Nephron progenitor cell (in vitro differentiated cells): ENCODE results near the gene BCL2L1.

Experiments used
- DNase-seq: peaks from one replicate; pipeline ENCODE4 v3.0.0; 2021
- H3K27ac Mint-ChIP-seq: 2 replicates; pipeline ENCODE4 v1.8.0; 2021; ENCODE audit warnings: mild to moderate bottlenecking, moderate library complexity, mixed read lengths
- H3K27me3 Mint-ChIP-seq: 2 replicates; pipeline ENCODE4 v1.8.0; 2021; ENCODE audit warnings: mild to moderate bottlenecking, low read depth, mixed read lengths; ENCODE audit not compliant: poor library complexity
- H3K36me3 Mint-ChIP-seq: 2 replicates; pipeline ENCODE4 v1.8.0; 2021; ENCODE audit warnings: low read depth, mixed read lengths
- H3K4me1 Mint-ChIP-seq: 2 replicates; pipeline ENCODE4 v1.8.0; 2021; ENCODE audit warnings: mixed read lengths
- H3K4me3 Mint-ChIP-seq: 2 replicates; pipeline ENCODE4 v1.8.0; 2021; ENCODE audit warnings: mild to moderate bottlenecking, moderate library complexity, mixed read lengths
- H3K9me3 Mint-ChIP-seq: 2 replicates; pipeline ENCODE4 v1.8.0; 2021; ENCODE audit warnings: mild to moderate bottlenecking, moderate library complexity, mixed read lengths
- TF ChIP-seq, protein P1 (sequence below): fragments of 200-600 bp; sonication (generic); IDR thresholded peaks from 2 replicates; pipeline ENCODE4 v1.5.0; 2021; ENCODE audit warnings: antibody characterized with exemption

The BCL2L1 gene

DNA sequence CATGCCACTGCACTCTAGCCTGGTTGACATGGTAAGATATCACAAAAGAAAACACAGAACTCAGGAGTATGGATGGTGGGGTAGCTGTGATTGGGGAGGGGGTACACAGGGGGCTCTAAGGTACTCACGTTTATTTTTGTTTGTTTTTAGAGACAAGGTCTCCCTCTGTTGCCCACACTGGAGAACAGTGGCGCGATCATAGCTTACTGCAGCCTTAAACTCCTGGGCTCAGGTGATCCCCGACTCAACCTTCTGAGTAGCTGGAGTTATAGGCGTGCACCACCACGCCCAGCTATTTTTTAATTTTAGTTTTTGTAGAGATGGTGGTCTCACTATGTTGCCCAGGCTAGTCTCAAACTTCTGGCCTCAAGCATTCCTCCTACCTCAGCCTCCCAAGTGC, 29.3 kb downstream of the BCL2L1 start:
- peaks cover 3% of the 10 kb centered on the region for H3K27me3 Mint-ChIP-seq
- peaks cover 16% of the 10 kb centered on the region for H3K36me3 Mint-ChIP-seq
- no peak overlapping the region for H3K4me3 Mint-ChIP-seq
- TF ChIP-seq, protein P1, sequence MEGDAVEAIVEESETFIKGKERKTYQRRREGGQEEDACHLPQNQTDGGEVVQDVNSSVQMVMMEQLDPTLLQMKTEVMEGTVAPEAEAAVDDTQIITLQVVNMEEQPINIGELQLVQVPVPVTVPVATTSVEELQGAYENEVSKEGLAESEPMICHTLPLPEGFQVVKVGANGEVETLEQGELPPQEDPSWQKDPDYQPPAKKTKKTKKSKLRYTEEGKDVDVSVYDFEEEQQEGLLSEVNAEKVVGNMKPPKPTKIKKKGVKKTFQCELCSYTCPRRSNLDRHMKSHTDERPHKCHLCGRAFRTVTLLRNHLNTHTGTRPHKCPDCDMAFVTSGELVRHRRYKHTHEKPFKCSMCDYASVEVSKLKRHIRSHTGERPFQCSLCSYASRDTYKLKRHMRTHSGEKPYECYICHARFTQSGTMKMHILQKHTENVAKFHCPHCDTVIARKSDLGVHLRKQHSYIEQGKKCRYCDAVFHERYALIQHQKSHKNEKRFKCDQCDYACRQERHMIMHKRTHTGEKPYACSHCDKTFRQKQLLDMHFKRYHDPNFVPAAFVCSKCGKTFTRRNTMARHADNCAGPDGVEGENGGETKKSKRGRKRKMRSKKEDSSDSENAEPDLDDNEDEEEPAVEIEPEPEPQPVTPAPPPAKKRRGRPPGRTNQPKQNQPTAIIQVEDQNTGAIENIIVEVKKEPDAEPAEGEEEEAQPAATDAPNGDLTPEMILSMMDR, result no peak
- no peak for DNase-seq
- H3K4me1 Mint-ChIP-seq, result peaks cover 39% of the 10 kb centered on the region
- no peak overlapping the region for H3K27ac Mint-ChIP-seq
- no peaks in the 10 kb centered on the region for H3K9me3 Mint-ChIP-seq

DNA sequence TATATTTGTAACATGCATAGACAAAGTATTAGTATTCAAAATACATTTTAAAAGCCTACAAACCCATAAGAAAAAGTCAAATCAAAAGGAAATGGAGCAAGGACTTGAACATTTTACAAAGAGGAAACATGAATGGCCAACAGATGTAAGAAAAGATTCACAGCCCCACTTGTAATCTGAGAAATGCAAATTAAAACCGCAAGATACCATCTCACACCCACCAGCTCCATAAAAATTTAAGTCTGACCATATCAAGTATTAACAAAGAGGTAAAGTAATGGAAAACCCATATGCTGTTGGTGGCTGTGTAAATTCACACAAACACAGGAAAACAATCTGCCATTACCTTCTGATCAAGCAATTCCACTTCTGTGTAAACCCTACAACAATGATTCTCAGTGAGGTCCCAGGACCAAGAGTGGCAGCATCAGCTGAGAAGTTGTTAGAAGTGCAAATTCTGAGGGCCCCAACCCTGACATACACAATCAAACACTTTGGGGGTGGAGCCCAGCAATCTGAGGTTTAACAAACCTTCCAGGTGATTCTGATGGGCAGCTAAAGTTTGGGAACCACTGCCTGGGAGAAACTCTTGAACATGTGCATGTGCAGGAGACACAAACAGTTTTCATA, 30.9 kb downstream of the BCL2L1 start:
- Mint-ChIP-seq H3K27ac (peak overlapping the region; percentile 44), H3K9me3 (no peaks in the 10 kb centered on the region), H3K4me1 (peaks cover 35% of the 10 kb centered on the region), H3K4me3 (no peak overlapping the region), H3K27me3 (peaks cover 3% of the 10 kb centered on the region), H3K36me3 (peaks cover 26% of the 10 kb centered on the region)
- TF ChIP-seq, protein P1, result no peak
- no peak for DNase-seq

DNA sequence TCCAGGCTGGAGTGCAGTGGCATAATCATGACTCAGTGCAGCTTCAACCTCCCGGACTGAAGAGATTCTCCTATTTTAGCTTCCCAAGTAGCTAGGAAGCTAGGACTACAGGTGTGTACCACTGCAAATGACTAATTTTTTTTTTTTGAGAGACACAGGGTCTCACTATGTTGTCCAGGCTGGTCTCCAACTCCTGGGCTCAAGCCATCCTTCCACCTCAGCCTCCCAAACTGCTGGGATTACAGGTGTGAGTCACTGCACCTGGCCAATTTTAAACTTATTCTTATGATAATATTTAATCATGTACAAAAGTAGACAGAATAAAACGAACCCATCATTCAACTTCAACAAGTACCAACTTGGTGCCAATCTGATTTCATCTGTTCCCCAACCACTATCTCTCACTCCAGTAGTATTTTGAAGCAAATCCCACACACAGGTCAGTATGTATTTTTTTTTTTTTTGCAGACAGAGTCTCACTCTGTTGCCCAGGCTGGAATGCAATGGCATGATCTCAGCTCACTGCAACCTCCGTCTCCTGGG, 32.5 kb downstream of the BCL2L1 start:
- Mint-ChIP-seq H3K36me3 (peaks cover 35% of the 10 kb centered on the region), H3K4me3 (no peak overlapping the region), H3K27me3 (peaks cover 3% of the 10 kb centered on the region), H3K9me3 (no peaks in the 10 kb centered on the region), H3K4me1 (peaks cover 36% of the 10 kb centered on the region), H3K27ac (no peak overlapping the region)
- TF ChIP-seq, protein P1, result no peak
- no peak for DNase-seq

DNA sequence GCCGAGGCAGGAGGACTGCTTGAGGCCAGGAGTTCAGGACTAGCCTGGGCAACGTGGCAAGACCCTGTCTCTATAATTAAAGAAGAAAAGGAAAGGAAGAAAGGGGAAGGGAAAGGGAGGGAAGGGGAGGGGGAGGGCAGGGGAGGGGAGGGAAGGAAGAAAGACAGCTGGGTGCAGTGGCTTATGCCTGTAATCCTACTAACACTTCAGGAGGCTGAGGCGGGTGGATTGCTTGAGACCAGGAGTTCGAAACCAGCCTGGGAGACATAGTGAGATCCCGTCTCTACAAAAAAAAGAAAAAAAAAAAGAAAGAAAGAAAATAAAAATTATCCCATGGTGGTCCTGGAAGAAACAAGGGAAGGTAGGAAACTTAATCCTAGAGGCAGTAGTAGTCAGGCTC, 33.5 kb downstream of the BCL2L1 start:
- Mint-ChIP-seq H3K4me3 (no peak overlapping the region), H3K9me3 (no peaks in the 10 kb centered on the region), H3K4me1 (peaks cover 28% of the 10 kb centered on the region), H3K36me3 (peaks cover 35% of the 10 kb centered on the region), H3K27me3 (peaks cover 3% of the 10 kb centered on the region), H3K27ac (no peak overlapping the region)
- TF ChIP-seq, protein P1, result no peak
- no peak for DNase-seq

DNA sequence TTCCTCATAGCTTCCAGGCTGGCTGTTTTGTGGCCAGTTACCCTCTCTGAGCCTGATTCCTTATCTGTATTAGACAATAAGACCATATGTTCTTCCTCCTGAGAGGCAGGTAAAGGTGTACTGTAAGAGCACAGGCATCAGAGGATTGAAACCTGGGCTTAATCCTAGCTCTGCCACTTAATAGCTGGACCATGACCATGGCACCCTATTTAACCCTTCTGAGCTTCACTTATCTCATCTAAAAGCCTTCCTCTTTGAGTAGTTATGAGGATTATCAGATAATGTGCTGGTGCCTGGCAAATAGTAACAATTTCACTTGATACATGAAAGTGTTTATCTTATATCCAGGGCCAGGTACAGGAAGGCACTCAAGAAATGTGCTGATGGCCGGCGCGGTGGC, 34.9 kb downstream of the BCL2L1 start:
- peaks cover 2% of the 10 kb centered on the region for H3K27me3 Mint-ChIP-seq
- TF ChIP-seq, protein P1, result no peak
- no peak overlapping the region for H3K27ac Mint-ChIP-seq
- H3K4me1 Mint-ChIP-seq, result peaks cover 28% of the 10 kb centered on the region
- H3K4me3 Mint-ChIP-seq, result no peak overlapping the region
- H3K36me3 Mint-ChIP-seq, result peaks cover 35% of the 10 kb centered on the region
- H3K9me3 Mint-ChIP-seq, result no peaks in the 10 kb centered on the region
- no peak for DNase-seq
